H1 (cell line): ENCODE results near the gene MACROD2. TPM values are rescaled to one million over a fixed set of nuclear protein-coding genes. Genes with fewer than 3 reads are reported as not detected.

Experiments used
- CTCF ChIA-PET: fragments of 300-600 bp; sonication (Branson Sonifier 250); formaldehyde crosslinking; loops from one replicate; lab custom pipeline; 2021; ENCODE audit not compliant: partially characterized antibody; lab: Charles Lee
- POLR2A ChIA-PET: fragments of 300-600 bp; sonication (Branson Sonifier 250); formaldehyde crosslinking; loops from one replicate; lab custom pipeline; 2021; ENCODE audit warnings: inconsistent platforms; ENCODE audit not compliant: partially characterized antibody; lab: Charles Lee
- DNase-seq, 2 experiments: peaks; one replicate each; pipeline versions ENCODE4 v3.0.0 to v3.0.0-alpha.2; 2010 to 2022; ENCODE audit warnings: low spot score in 2 of 2, low read depth in 1 of 2, mixed read lengths in 1 of 2
- FAIRE-seq: peaks from 2 replicates; lab custom pipeline; 2011; peaks lifted over from hg19 to GRCh38; lab: Jason Lieb, UNC
- H2AFZ ChIP-seq: 2 replicates; pipeline ENCODE4 v1.8.1; 2012; ENCODE audit warnings: low read length, inconsistent platforms
- H2AK5ac ChIP-seq: 2 replicates; pipeline ENCODE4 v1.6.1; 2013; ENCODE audit warnings: low read depth, low read length
- H2BK120ac ChIP-seq: replicated peaks from 2 replicates; pipeline ENCODE3; 2013; ENCODE audit warnings: low read depth, low read length, inconsistent platforms
- H2BK12ac ChIP-seq: 2 replicates; pipeline ENCODE4 v1.6.1; 2013; ENCODE audit warnings: low read depth, low read length
- H2BK15ac ChIP-seq: 2 replicates; pipeline ENCODE4 v1.6.1; 2013; ENCODE audit warnings: low read length
- H2BK20ac ChIP-seq: 2 replicates; pipeline ENCODE4 v1.6.1; 2013; ENCODE audit warnings: low read length
- H2BK5ac ChIP-seq: 2 replicates; pipeline ENCODE4 v1.6.1; 2013; ENCODE audit warnings: low read depth, low read length
- H3K14ac ChIP-seq: 2 replicates; pipeline ENCODE4 v1.6.1; 2013; ENCODE audit warnings: inconsistent platforms; ENCODE audit not compliant: insufficient read length
- H3K18ac ChIP-seq: 2 replicates; pipeline ENCODE4 v1.6.1; 2013; ENCODE audit warnings: low read length; ENCODE audit errors: extremely low read depth
- H3K23ac ChIP-seq: 2 replicates; pipeline ENCODE4 v1.6.1; 2013; ENCODE audit warnings: inconsistent platforms; ENCODE audit not compliant: insufficient read length
- H3K23me2 ChIP-seq: 2 replicates; pipeline ENCODE4 v1.6.1; 2013; ENCODE audit warnings: low read depth, low read length
- H3K27ac ChIP-seq: 2 replicates; pipeline ENCODE4 v1.6.1; 2011; ENCODE audit warnings: low read depth, low read length, inconsistent platforms
- H3K27me3 ChIP-seq, 4 experiments: replicated peaks in 1 of 4; 1 replicate in 1 of 4; 2 replicates in 3 of 4; pipeline versions ENCODE4 v1.6.1 to v1.8.1; 2011 to 2013; ENCODE audit warnings: low read length in 3 of 4, mild to moderate bottlenecking in 3 of 4, inconsistent platforms in 2 of 4, mixed read lengths in 2 of 4, moderate library complexity in 1 of 4; ENCODE audit not compliant: control insufficient read depth in 3 of 4, insufficient read depth in 3 of 4; ENCODE audit errors: extremely low read depth in 1 of 4
- H3K36me3 ChIP-seq, 4 experiments: 2 replicates each; pipeline versions ENCODE4 v1.6.1 to v1.8.1; 2011 to 2013; ENCODE audit warnings: mild to moderate bottlenecking in 4 of 4, low read length in 3 of 4, moderate library complexity in 2 of 4, control low read depth in 1 of 4, inconsistent platforms in 1 of 4; ENCODE audit not compliant: insufficient read depth in 4 of 4, control insufficient read depth in 2 of 4
- H3K4ac ChIP-seq: replicated peaks from 2 replicates; pipeline ENCODE3; 2013; ENCODE audit warnings: low read length, low read depth, mixed read lengths, inconsistent platforms; ENCODE audit not compliant: insufficient read length
- H3K4me1 ChIP-seq, 4 experiments: replicated peaks in 1 of 4; 1 replicate in 1 of 4; 2 replicates in 3 of 4; pipeline versions ENCODE4 v1.6.1 to v1.8.1; 2011 to 2013; ENCODE audit warnings: low read length in 3 of 4, inconsistent platforms in 2 of 4, mixed read lengths in 1 of 4; ENCODE audit not compliant: insufficient read depth in 4 of 4, control insufficient read depth in 3 of 4
- H3K4me2 ChIP-seq, 2 experiments: 2 replicates each; pipeline versions ENCODE4 v1.6.1 to v1.8.1; 2011 to 2013; ENCODE audit warnings: low read depth in 2 of 2, low read length in 2 of 2, control low read depth in 1 of 2, inconsistent platforms in 1 of 2, mild to moderate bottlenecking in 1 of 2; ENCODE audit not compliant: insufficient read depth in 1 of 2
- H3K4me3 ChIP-seq, 4 experiments: fragments of 200-600, 300-600 bp in 1 of 4; sonication (generic), shearing (Covaris generic), sonication (Bioruptor Twin) in 1 of 4; 2 replicates each; pipeline versions ENCODE4 v1.5.1 to v1.8.1; 2011 to 2016; ENCODE audit warnings: low read length in 4 of 4, low read depth in 3 of 4, control low read depth in 2 of 4, inconsistent platforms in 2 of 4, mild to moderate bottlenecking in 2 of 4, mixed read lengths in 1 of 4, moderate library complexity in 1 of 4; ENCODE audit not compliant: insufficient read depth in 2 of 4; ENCODE audit errors: extremely low read depth in 1 of 4
- H3K56ac ChIP-seq: replicated peaks from 2 replicates; pipeline ENCODE3; 2013; ENCODE audit warnings: low read depth, mild to moderate bottlenecking, mixed read lengths, low read length, inconsistent platforms; ENCODE audit not compliant: insufficient read length
- H3K79me1 ChIP-seq: 2 replicates; pipeline ENCODE4 v1.6.1; 2013; ENCODE audit warnings: low read depth, low read length, control low read depth
- H3K79me2 ChIP-seq, 2 experiments: 2 replicates each; pipeline versions ENCODE4 v1.6.1 to v1.8.1; 2012 to 2013; ENCODE audit warnings: low read length in 2 of 2, mild to moderate bottlenecking in 2 of 2, inconsistent platforms in 1 of 2; ENCODE audit not compliant: insufficient read depth in 2 of 2, control insufficient read depth in 1 of 2
- H3K9ac ChIP-seq, 4 experiments: replicated peaks in 1 of 4; 1 replicate in 1 of 4; 2 replicates in 3 of 4; pipeline versions ENCODE4 v1.6.1 to v1.8.1; 2011 to 2013; ENCODE audit warnings: low read depth in 3 of 4, low read length in 3 of 4, control low read depth in 2 of 4, mild to moderate bottlenecking in 2 of 4, moderate library complexity in 2 of 4, inconsistent platforms in 1 of 4; ENCODE audit errors: extremely low read depth in 1 of 4
- H3K9me3 ChIP-seq, 2 experiments: 2 replicates each; pipeline versions ENCODE4 v1.6.1 to v1.8.1; 2012 to 2013; ENCODE audit warnings: mild to moderate bottlenecking in 2 of 2, moderate library complexity in 2 of 2, control low read depth in 1 of 2, inconsistent platforms in 1 of 2, low read depth in 1 of 2, low read length in 1 of 2, mixed read lengths in 1 of 2; ENCODE audit not compliant: insufficient read depth in 2 of 2
- H4K20me1 ChIP-seq, 2 experiments: replicated peaks in 1 of 2; 2 replicates each; pipeline versions ENCODE3 to v1.8.1; 2011 to 2013; ENCODE audit warnings: inconsistent platforms in 2 of 2, low read length in 2 of 2, mild to moderate bottlenecking in 1 of 2; ENCODE audit not compliant: insufficient read depth in 2 of 2, control insufficient read depth in 1 of 2
- H4K5ac ChIP-seq: 2 replicates; pipeline ENCODE4 v1.6.1; 2013; ENCODE audit warnings: low read length, low read depth, mixed read lengths, inconsistent platforms; ENCODE audit not compliant: insufficient read length
- H4K8ac ChIP-seq: 2 replicates; pipeline ENCODE4 v1.8.0; 2013; ENCODE audit warnings: mild to moderate bottlenecking, moderate library complexity, low read length, inconsistent platforms; ENCODE audit not compliant: insufficient read depth; ENCODE audit errors: extremely low read depth
- H4K91ac ChIP-seq: replicated peaks from 2 replicates; pipeline ENCODE3; 2013; ENCODE audit warnings: low read length, mixed read lengths, inconsistent platforms; ENCODE audit not compliant: insufficient read length
- BCL11A ChIP-seq, 2 experiments: IDR thresholded peaks; one replicate each; pipeline ENCODE4 v1.6.1; 2011; ENCODE audit warnings: low read depth in 2 of 2, low read length in 2 of 2, mild to moderate bottlenecking in 2 of 2
- E2F6 ChIP-seq: IDR thresholded peaks from 2 replicates; pipeline ENCODE4 v1.6.1; 2012; ENCODE audit warnings: inconsistent platforms
- EGR1 ChIP-seq: IDR thresholded peaks from 2 replicates; pipeline ENCODE4 v1.6.1; 2011; ENCODE audit warnings: low read depth, low read length, borderline replicate concordance
- FOSL1 ChIP-seq: IDR thresholded peaks from 2 replicates; pipeline ENCODE4 v1.6.1; 2011; ENCODE audit warnings: mild to moderate bottlenecking, low read depth, low read length, moderate library complexity; ENCODE audit not compliant: insufficient read depth
- MAX ChIP-seq: IDR thresholded peaks from 2 replicates; pipeline ENCODE4 v1.6.1; 2012; ENCODE audit warnings: inconsistent platforms
- NRF1 ChIP-seq: IDR thresholded peaks from 2 replicates; pipeline ENCODE4 v1.6.1; 2011; ENCODE audit warnings: mild to moderate bottlenecking, low read depth, low read length, improper control_type of control experiment
- PHF8 ChIP-seq: fragments of 200-600 bp; sonication (generic); conservative IDR thresholded peaks from 2 replicates; pipeline ENCODE4 v1.7.1; 2012; ENCODE audit warnings: low read depth, mild to moderate bottlenecking, inconsistent platforms, low read length, moderate library complexity
- SIN3A ChIP-seq, 2 experiments: IDR thresholded peaks in 1 of 2; conservative IDR thresholded peaks in 1 of 2; 2 replicates each; pipeline ENCODE4 v1.6.1; 2011 to 2012; ENCODE audit warnings: low read length in 2 of 2, improper control_type of control experiment in 1 of 2, low read depth in 1 of 2, mild to moderate bottlenecking in 1 of 2
- SIX5 ChIP-seq: IDR thresholded peaks from 2 replicates; pipeline ENCODE4 v1.6.1; 2011; ENCODE audit warnings: mild to moderate bottlenecking, low read depth, low read length
- TAF7 ChIP-seq: optimal IDR thresholded peaks from 2 replicates; pipeline ENCODE3; 2011; ENCODE audit warnings: low read depth, mild to moderate bottlenecking, inconsistent platforms, low read length, moderate library complexity, borderline replicate concordance
- WGBS, 2 experiments: shearing (Covaris generic) in 1 of 2; methylation state at CpG; one replicate each; pipeline versions ENCODE4 v1.1.6 to v1.1.7; 2013 to 2015; ENCODE audit warnings: low lambda C conversion rate in 2 of 2, mixed read lengths in 2 of 2, inconsistent platforms in 1 of 2, low coverage in 1 of 2, missing lambda C conversion rate in 1 of 2; ENCODE audit not compliant: insufficient replicate concordance in 2 of 2, insufficient coverage in 1 of 2, insufficient read length in 1 of 2; ENCODE audit errors: extremely low coverage in 1 of 2, missing lambda C conversion rate in 1 of 2; 5-methylcytosine and 5-hydroxymethylcytosine counted together
- polyA plus RNA-seq, 7 experiments: library from polyadenylated mRNA; depleted of rRNA in 3 of 7; stranded (reverse) in 5 of 7; unstranded in 2 of 7; fragments of >200 nt in 5 of 7; fragments of 200-250 nt in 2 of 7; gene quantifications; 1 replicate in 5 of 7; 2 replicates in 1 of 7; 4 replicates in 1 of 7; pipeline versions ENCODE4 v1.2.1 to v1.2.3, GENCODE V29; 2011 to 2013; ENCODE audit warnings: missing spikeins in 2 of 7, mixed read lengths in 2 of 7
- total RNA-seq: library from RNA; stranded (reverse); fragmentation: NEBNext Ultra II Directional; extraction: Animal tissue kit (Norgen Biotek cat#: 25700); gene quantifications from 2 replicates; pipeline ENCODE4 v1.2.1, GENCODE V29; 2021

Gene MACROD2
- total and polyA plus RNA-seq, 2 of the 8 experiments (the other 6 are each of a cell fraction or from before 2014, with no cell fraction given) = 0.70 to 3.9 TPM

DNA sequence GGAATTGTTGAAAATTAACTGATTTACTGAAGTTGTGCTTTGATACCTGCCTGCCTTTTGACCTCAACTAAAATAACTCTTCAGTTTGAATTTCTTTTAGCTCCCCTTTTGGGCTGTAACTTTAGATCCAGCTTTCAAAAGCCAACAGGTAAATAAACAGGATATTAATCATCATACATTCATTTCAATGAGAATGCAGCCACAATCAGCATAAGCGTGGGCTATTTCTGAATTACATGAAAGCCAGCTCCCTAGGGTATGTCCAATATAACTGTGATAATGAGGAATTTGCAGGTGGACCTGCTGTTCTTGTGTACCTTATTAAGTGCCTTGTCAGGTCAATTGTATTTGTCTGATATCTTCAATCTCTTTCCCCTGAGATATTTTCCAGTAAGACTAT lies 1747.3 kb downstream of the MACROD2 start:
- no peak overlapping the region for H3K18ac ChIP-seq
- H3K79me2 ChIP-seq = no peaks in the 10 kb centered on the region
- H2BK15ac ChIP-seq = no peak overlapping the region
- no peak overlapping the region for H3K23ac ChIP-seq
- H3K27me3 ChIP-seq = no peaks in the 10 kb centered on the region
- H2AFZ ChIP-seq = no peak overlapping the region
- H4K5ac ChIP-seq = no peak overlapping the region
- TF ChIP-seq PHF8 (no peak), E2F6 (no peak), SIN3A (conservative IDR thresholded peaks at IDR 0.05 in 1 of 2, IDR thresholded peaks at IDR 0.05 in 1 of 2; ENCODE audit: low read depth in 1 of 2, low read length in 2 of 2) (no peak), EGR1 (no peak), BCL11A (IDR thresholded peaks at IDR 0.05; ENCODE audit: low read depth in 2 of 2, low read length in 2 of 2) (no peak), SIX5 (no peak), MAX (no peak), TAF7 (no peak), FOSL1 (no peak), NRF1 (no peak)
- H3K9me3 ChIP-seq = peaks cover 3 to 9% of the 10 kb centered on the region in 2 experiments
- H3K9ac ChIP-seq = no peak overlapping the region
- H2BK12ac ChIP-seq = no peak overlapping the region
- ChIA-PET POLR2A (no interaction called here), CTCF (interaction anchor here (1.2 kb wide), 1 partner anchor 33 kb away, joined by 3 read pairs; no protein-coding TSS in a partner anchor)
- H4K20me1 ChIP-seq = no peaks in the 10 kb centered on the region
- H4K91ac ChIP-seq = no peak overlapping the region
- no peaks in the 10 kb centered on the region; the same call in 1 of the 2 replicates for H3K23me2 ChIP-seq
- no peak overlapping the region for H4K8ac ChIP-seq
- no peak overlapping the region for H2BK5ac ChIP-seq
- FAIRE-seq = no peak
- no peak overlapping the region for H3K27ac ChIP-seq
- H3K4me3 ChIP-seq = no peak overlapping the region
- H3K4ac ChIP-seq = no peak overlapping the region
- H3K4me2 ChIP-seq = no peak overlapping the region
- DNase-seq = no peak
- WGBS, 2 experiments = 96% methylated on average over 1 of the region's 1 CpG; no CpG with 5 or more reads in 1 of the 2 experiments
- H3K4me1 ChIP-seq = peaks cover 0 to 3% (median 0%) of the 10 kb centered on the region in 4 experiments; a peak in 2 of 7 replicates
- peaks cover 0 to 4% (median 0%) of the 10 kb centered on the region in 4 experiments; a peak in 1 of 8 replicates for H3K36me3 ChIP-seq
- H3K79me1 ChIP-seq = no peaks in the 10 kb centered on the region
- H2AK5ac ChIP-seq = no peak overlapping the region
- H3K56ac ChIP-seq = no peak overlapping the region
- no peak overlapping the region for H2BK120ac ChIP-seq
- H3K14ac ChIP-seq = no peak overlapping the region
- no peak overlapping the region for H2BK20ac ChIP-seq
